PC-3 (cell line): ENCODE measurements around the gene GAREM2. TPM values are rescaled to one million over a fixed set of nuclear protein-coding genes. Genes with fewer than 3 reads are reported as not detected.
A peak's percentile ranks its signal among the peaks of the same experiment; 100 is the strongest.

Experiments
- ATAC-seq: fragments of 200-7000 bp; cut with Tn5 transposase; 2 replicates; pipeline ENCODE4 v1.9.1; 2020; ENCODE audit warnings: mild to moderate bottlenecking, moderate library complexity
- Bru-seq: library from RNA; stranded (reverse); fragments of 400-500 nt; gene quantifications from one replicate; lab custom pipeline; 2021; lab: Mats Ljungman, UMichigan
- BruChase-seq, 2 experiments: library from RNA; stranded (reverse); fragments of 400-500 nt; gene quantifications; one replicate each; lab custom pipeline; 2021; lab: Mats Ljungman, UMichigan
- BruUV-seq: library from RNA; stranded (reverse); fragments of 400-500 nt; replicated peaks from 2 replicates; lab custom pipeline; 2021; lab: Mats Ljungman, UMichigan
- CTCF ChIA-PET: fragments of 300-600 bp; sonication (Branson Sonifier 250); formaldehyde crosslinking; loops from one replicate; lab custom pipeline; 2022; ENCODE audit warnings: antibody characterized with exemption; lab: Charles Lee
- POLR2A ChIA-PET: fragments of 300-600 bp; sonication (Branson Sonifier 250); formaldehyde crosslinking; loops from one replicate; lab custom pipeline; 2022; ENCODE audit warnings: antibody characterized with exemption; ENCODE audit not compliant: unreplicated experiment; lab: Charles Lee
- DNase-seq: peaks from one replicate; pipeline ENCODE4 v3.0.0-alpha.2; 2015
- H2AFZ ChIP-seq: fragments of 300-600 bp; sonication (generic); 2 replicates; pipeline ENCODE4 v1.6.0; 2016; ENCODE audit warnings: antibody characterized with exemption, low read length
- H3F3A ChIP-seq: fragments of 300-600 bp; sonication (generic); one replicate; pipeline ENCODE4 v1.6.0; 2017; ENCODE audit warnings: antibody characterized with exemption, low read length, control low read depth, mild to moderate bottlenecking; ENCODE audit not compliant: unreplicated experiment
- H3K27ac ChIP-seq: fragments of 300-600 bp; sonication (generic); 2 replicates; pipeline ENCODE4 v1.5.1; 2016; ENCODE audit warnings: mild to moderate bottlenecking, low read length
- H3K27me3 ChIP-seq: fragments of 300-600 bp; sonication (generic); 2 replicates; pipeline ENCODE4 v1.6.1; 2016; ENCODE audit warnings: low read length, mixed read lengths
- H3K36me3 ChIP-seq: fragments of 300-600 bp; sonication (generic); 2 replicates; pipeline ENCODE4 v1.6.1; 2016; ENCODE audit warnings: low read depth, mixed run types, low read length, mixed read lengths
- H3K4me1 ChIP-seq: fragments of 300-600 bp; sonication (generic); 2 replicates; pipeline ENCODE4 v1.5.1; 2016; ENCODE audit warnings: low read length; ENCODE audit not compliant: insufficient read depth
- H3K4me2 ChIP-seq: fragments of 300-600 bp; sonication (generic); 2 replicates; pipeline ENCODE4 v1.6.0; 2016; ENCODE audit warnings: low read length
- H3K4me3 ChIP-seq: fragments of 300-600 bp; sonication (generic); 2 replicates; pipeline ENCODE4 v1.5.1; 2016; ENCODE audit warnings: mild to moderate bottlenecking, low read length, mixed read lengths
- H3K79me2 ChIP-seq: fragments of 300-600 bp; sonication (generic); 2 replicates; pipeline ENCODE4 v1.6.1; 2017; ENCODE audit warnings: low read length, mixed read lengths
- H3K9ac ChIP-seq: fragments of 300-600 bp; sonication (generic); 2 replicates; pipeline ENCODE4 v1.6.0; 2016; ENCODE audit warnings: mild to moderate bottlenecking, low read length
- H3K9me2 ChIP-seq: fragments of 300-600 bp; sonication (generic); replicated peaks from 2 replicates; pipeline ENCODE4 v1.6.1; 2016; ENCODE audit warnings: mixed run types, low read length, mixed read lengths
- H3K9me3 ChIP-seq: fragments of 300-600 bp; sonication (generic); 2 replicates; pipeline ENCODE4 v1.6.1; 2016; ENCODE audit warnings: low read length, mixed read lengths
- H4K20me1 ChIP-seq: fragments of 300-600 bp; sonication (generic); 2 replicates; pipeline ENCODE4 v1.6.1; 2016; ENCODE audit warnings: low read length, mixed read lengths
- EZH2 ChIP-seq: fragments of 300-600 bp; sonication (generic); IDR thresholded peaks from one replicate; pipeline ENCODE4 v1.6.1; 2017; ENCODE audit warnings: antibody characterized with exemption, mild to moderate bottlenecking, low read length; ENCODE audit not compliant: unreplicated experiment
- EZH2phosphoT487 ChIP-seq: fragments of 300-600 bp; sonication (generic); IDR thresholded peaks from 2 replicates; pipeline ENCODE4 v1.6.1; 2018; ENCODE audit warnings: mild to moderate bottlenecking, antibody characterized with exemption, low read length, borderline replicate concordance
- intact Hi-C: fragments of 100-400 bp; cut with micrococcal nuclease; formaldehyde crosslinking; loops from 2 replicates; pipeline ENCODE4 v1.9.0; 2023
- long read RNA-seq: library from polyadenylated mRNA; unstranded; transcript quantifications from one replicate; pipeline ENCODE4 v2.0.0, GENCODE V29; 2021; ENCODE audit not compliant: unreplicated experiment
- total RNA-seq: library from RNA; depleted of rRNA; stranded (reverse); fragments of >200 nt; gene quantifications from 2 replicates; pipeline ENCODE4 v1.2.3, GENCODE V29; 2014; rRNA removed
- TF ChIP-seq, protein P1 (sequence below): fragments of 300-600 bp; sonication (generic); conservative IDR thresholded peaks from 2 replicates; pipeline ENCODE4 v1.5.1; 2017; ENCODE audit warnings: antibody characterized with exemption, low read depth, mild to moderate bottlenecking, low read length

Gene GAREM2
- total RNA-seq: 1.4 and 1.8 TPM in 2 replicates
- percentile 27 among the genes with signal in this experiment for Bru-seq, nascent RNA
- percentile 36 among the genes with signal in this experiment for BruChase-seq, experiment 1, labeled RNA remaining after a 6-hour chase
- BruChase-seq, experiment 2, labeled RNA remaining after a 2-hour chase: percentile 36 among the genes with signal in this experiment
- long read RNA-seq, partial matches to known transcripts: 0 of 6 reads
- long read RNA-seq, other reads (novel, unspliced or antisense): 6 of 6 reads

DNA sequence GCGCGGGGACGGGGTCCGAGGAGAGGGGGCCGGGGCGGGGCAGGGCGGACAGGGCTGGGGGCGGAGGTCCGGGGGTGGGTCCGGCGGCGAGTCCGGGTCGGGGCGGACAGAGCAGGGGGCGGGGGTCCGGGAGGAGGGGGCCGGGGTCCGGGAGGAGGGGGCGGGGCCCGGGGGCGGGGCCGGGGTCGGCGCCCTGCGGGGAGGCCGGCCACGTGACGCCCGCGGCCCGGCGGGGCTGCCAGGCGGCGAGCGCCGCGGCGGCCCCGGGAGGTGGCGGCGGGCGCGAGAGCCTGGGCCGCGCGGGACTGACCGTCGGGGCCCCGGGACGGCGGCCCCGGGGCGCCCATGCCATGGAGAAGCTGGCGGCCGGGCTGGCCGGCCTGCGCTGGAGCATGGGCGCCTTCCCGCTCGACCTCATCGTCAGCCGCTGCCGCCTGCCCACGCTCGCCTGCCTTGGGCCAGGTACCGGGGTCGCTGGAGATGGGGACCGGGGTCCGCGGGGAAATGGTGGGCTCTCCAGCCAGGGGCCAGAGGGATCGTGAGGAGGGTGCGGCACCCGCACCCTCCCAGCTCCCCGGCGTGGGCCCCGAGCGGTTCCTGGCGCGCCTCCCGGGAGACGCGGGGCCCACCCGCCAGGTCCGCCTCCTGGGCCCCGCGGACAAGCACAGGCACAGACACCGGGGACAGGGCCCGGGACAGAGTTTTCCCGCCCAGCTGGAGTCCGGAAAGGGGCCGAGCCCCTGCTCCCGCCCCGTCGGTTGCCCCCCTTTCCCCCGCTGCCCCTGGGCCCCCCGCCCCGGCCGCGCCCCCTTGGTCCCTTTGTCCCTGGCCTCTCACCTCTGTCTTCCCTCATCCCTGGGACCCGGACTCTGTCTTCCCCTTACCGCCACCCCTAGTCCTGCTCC is at the start of gene GAREM2:
Gene GAREM2 (plus strand): TSS at position 218 of the 905 bp plus-strand sequence. CDS start 133 bp downstream, at position 351.
- no peaks in the 10 kb centered on the region for H3K9me2 ChIP-seq
- POLR2A ChIA-PET: no interaction called here
- no peaks in the 10 kb centered on the region for H3K9me3 ChIP-seq
- no peaks in the 10 kb centered on the region for H3K36me3 ChIP-seq
- no peaks in the 10 kb centered on the region for H3F3A ChIP-seq
- no peaks in the 10 kb centered on the region for H3K4me1 ChIP-seq
- no peaks in the 10 kb centered on the region for H3K79me2 ChIP-seq
- ATAC-seq (peak; percentile 39), DNase-seq (no peak)
- H3K4me2 ChIP-seq: peak within 1 kb of the TSS; percentile 79
- no peak within 1 kb of the TSS for H3K27ac ChIP-seq
- H3K27me3 ChIP-seq: no peaks in the 10 kb centered on the region
- BruUV-seq: no TSS peak
- CTCF ChIA-PET: no interaction called here
- H3K4me3 ChIP-seq: peak within 1 kb of the TSS; percentile 65
- no peaks in the 10 kb centered on the region for H4K20me1 ChIP-seq
- intact Hi-C loops: no loop called here
- peak within 1 kb of the TSS; percentile 83 for H2AFZ ChIP-seq
- H3K9ac ChIP-seq: peak within 1 kb of the TSS; percentile 49
- no peak for TF ChIP-seq EZH2phosphoT487
- TF ChIP-seq, protein P1, sequence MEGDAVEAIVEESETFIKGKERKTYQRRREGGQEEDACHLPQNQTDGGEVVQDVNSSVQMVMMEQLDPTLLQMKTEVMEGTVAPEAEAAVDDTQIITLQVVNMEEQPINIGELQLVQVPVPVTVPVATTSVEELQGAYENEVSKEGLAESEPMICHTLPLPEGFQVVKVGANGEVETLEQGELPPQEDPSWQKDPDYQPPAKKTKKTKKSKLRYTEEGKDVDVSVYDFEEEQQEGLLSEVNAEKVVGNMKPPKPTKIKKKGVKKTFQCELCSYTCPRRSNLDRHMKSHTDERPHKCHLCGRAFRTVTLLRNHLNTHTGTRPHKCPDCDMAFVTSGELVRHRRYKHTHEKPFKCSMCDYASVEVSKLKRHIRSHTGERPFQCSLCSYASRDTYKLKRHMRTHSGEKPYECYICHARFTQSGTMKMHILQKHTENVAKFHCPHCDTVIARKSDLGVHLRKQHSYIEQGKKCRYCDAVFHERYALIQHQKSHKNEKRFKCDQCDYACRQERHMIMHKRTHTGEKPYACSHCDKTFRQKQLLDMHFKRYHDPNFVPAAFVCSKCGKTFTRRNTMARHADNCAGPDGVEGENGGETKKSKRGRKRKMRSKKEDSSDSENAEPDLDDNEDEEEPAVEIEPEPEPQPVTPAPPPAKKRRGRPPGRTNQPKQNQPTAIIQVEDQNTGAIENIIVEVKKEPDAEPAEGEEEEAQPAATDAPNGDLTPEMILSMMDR: no peak
- no peak for TF ChIP-seq EZH2

DNA sequence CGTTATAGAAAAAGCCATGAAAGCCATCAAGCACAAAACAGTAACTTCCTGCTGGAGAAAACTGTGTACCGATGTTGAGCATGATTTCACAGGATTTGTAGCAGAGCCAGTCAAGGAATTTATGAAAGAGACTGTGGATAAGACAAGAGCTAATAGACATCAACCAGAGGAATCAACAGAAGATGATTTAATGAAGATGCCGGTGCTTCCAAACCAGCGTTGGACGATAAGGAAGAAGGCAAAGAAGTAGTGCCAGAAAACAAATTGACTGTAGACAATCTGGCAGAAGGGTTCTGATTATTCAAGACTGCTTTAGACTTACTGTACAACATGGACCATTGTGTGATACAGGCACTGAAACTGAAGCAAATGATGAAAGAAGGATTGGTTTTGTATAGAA is 49.5 kb upstream of the GAREM2 start:
- H2AFZ ChIP-seq: no peak overlapping the region
- H3K27ac ChIP-seq: no peak overlapping the region
- ATAC-seq: no peak
- no peak for DNase-seq
- TF ChIP-seq EZH2phosphoT487: no peak
- no peak for TF ChIP-seq EZH2
- TF ChIP-seq, protein P1: no peak
- no peak overlapping the region for H3K4me3 ChIP-seq
- no peaks in the 10 kb centered on the region for H3F3A ChIP-seq
- H3K27me3 ChIP-seq: no peaks in the 10 kb centered on the region
- no peak overlapping the region for H3K4me2 ChIP-seq
- intact Hi-C loops: no loop called here
- H3K79me2 ChIP-seq: peaks cover 57% of the 10 kb centered on the region
- no TSS peak for BruUV-seq
- ChIA-PET CTCF (no interaction called here), POLR2A (no interaction called here)
- no peaks in the 10 kb centered on the region for H3K9me2 ChIP-seq
- no peak overlapping the region for H3K9ac ChIP-seq
- H3K4me1 ChIP-seq: no peaks in the 10 kb centered on the region
- peaks cover 19% of the 10 kb centered on the region for H3K36me3 ChIP-seq
- H3K9me3 ChIP-seq: no peaks in the 10 kb centered on the region
- peaks cover 10% of the 10 kb centered on the region; the same call in 1 of the 2 replicates for H4K20me1 ChIP-seq
